HepG2 (cell line): Measurements from ENCODE around the gene SRSF10. TPM values are rescaled to one million over a fixed set of nuclear protein-coding genes. Genes with fewer than 3 reads are reported as not detected.

Source experiments
- HNRNPL ChIP-seq: fragments of 200-400 bp; formaldehyde crosslinking; IDR thresholded peaks from 2 replicates; pipeline ENCODE4 v1.6.1; 2017; ENCODE audit warnings: mild to moderate bottlenecking, low read depth, low read length
- HOXA3 ChIP-seq: sonication (generic); formaldehyde crosslinking; IDR thresholded peaks from 2 replicates; pipeline ENCODE4 v1.5.0; 2020; ENCODE audit warnings: missing genetic modification reagents
- MED1 ChIP-seq: sonication (generic); formaldehyde crosslinking; IDR thresholded peaks from 2 replicates; pipeline ENCODE4 v1.4.0; 2020; ENCODE audit warnings: missing genetic modification reagents
- NAIF1 ChIP-seq: sonication (generic); formaldehyde crosslinking; IDR thresholded peaks from 2 replicates; pipeline ENCODE4 v1.5.0; 2020; ENCODE audit warnings: mild to moderate bottlenecking, missing genetic modification reagents, borderline replicate concordance
- NFATC3 ChIP-seq: sonication (generic); formaldehyde crosslinking; IDR thresholded peaks from 2 replicates; pipeline ENCODE4 v1.5.1; 2020; ENCODE audit warnings: mild to moderate bottlenecking, missing genetic modification reagents
- RARG ChIP-seq: sonication (generic); formaldehyde crosslinking; IDR thresholded peaks from 2 replicates; pipeline ENCODE4 v1.4.0; 2020; ENCODE audit warnings: low read depth, mild to moderate bottlenecking, missing genetic modification reagents
- ZEB1 ChIP-seq: IDR thresholded peaks from 2 replicates; pipeline ENCODE4 v1.6.1; 2012; ENCODE audit warnings: mild to moderate bottlenecking, low read depth, inconsistent platforms; ENCODE audit not compliant: insufficient replicate concordance
- ZFP90 ChIP-seq: sonication (generic); formaldehyde crosslinking; IDR thresholded peaks from 2 replicates; pipeline ENCODE4 v1.8.0; 2022; ENCODE audit warnings: missing genetic modification reagents, mild to moderate bottlenecking, inconsistent platforms, borderline replicate concordance
- ZNF121 ChIP-seq: sonication (generic); formaldehyde crosslinking; IDR thresholded peaks from 2 replicates; pipeline ENCODE4 v1.5.0; 2020; ENCODE audit warnings: mild to moderate bottlenecking, missing genetic modification reagents
- ZNF260 ChIP-seq: sonication (generic); formaldehyde crosslinking; IDR thresholded peaks from 2 replicates; pipeline ENCODE4 v1.4.0; 2020; ENCODE audit warnings: missing genetic modification reagents, low read depth, mild to moderate bottlenecking, borderline replicate concordance
- ZNF367 ChIP-seq: sonication (generic); formaldehyde crosslinking; IDR thresholded peaks from 2 replicates; pipeline ENCODE4 v1.4.0; 2020; ENCODE audit warnings: missing genetic modification reagents, borderline replicate concordance
- ZNF607 ChIP-seq: sonication (generic); formaldehyde crosslinking; IDR thresholded peaks from 2 replicates; pipeline ENCODE4 v1.5.1; 2020; ENCODE audit warnings: missing genetic modification reagents, mild to moderate bottlenecking, borderline replicate concordance
- ZNF772 ChIP-seq: sonication (generic); formaldehyde crosslinking; IDR thresholded peaks from 2 replicates; pipeline ENCODE4 v1.5.0; 2020; ENCODE audit warnings: mild to moderate bottlenecking, missing genetic modification reagents
- polyA plus RNA-seq, 8 experiments: library from polyadenylated mRNA; depleted of rRNA in 3 of 8; stranded (reverse) in 7 of 8; unstranded in 1 of 8; fragments of >200 nt; fragmentation: Illumina TruSeq in 4 of 8; extraction: Trizol in 4 of 8; gene quantifications; 2 replicates each; pipeline versions ENCODE4 v1.2.1 to v1.2.3, GENCODE V29; 2011 to 2016; ENCODE audit warnings: low read depth in 4 of 8, missing spikeins in 1 of 8, mixed read lengths in 1 of 8; ENCODE audit not compliant: insufficient read depth in 1 of 8
- total RNA-seq, 5 experiments: library from RNA; depleted of rRNA; stranded (reverse); fragments of >200 nt; fragmentation: Illumina TruSeq; extraction: Trizol; gene quantifications; 2 replicates each; pipeline ENCODE4 v1.2.3, GENCODE V29; 2016; ENCODE audit warnings: low read depth in 1 of 5
- TF ChIP-seq, protein P1 (sequence below): sonication (generic); formaldehyde crosslinking; IDR thresholded peaks from 2 replicates; pipeline ENCODE4 v1.4.0; 2020; ENCODE audit warnings: missing genetic modification reagents
- TF ChIP-seq, protein P2 (sequence below): sonication (generic); formaldehyde crosslinking; IDR thresholded peaks from 2 replicates; pipeline ENCODE4 v1.4.0; 2020; ENCODE audit warnings: missing genetic modification reagents
- TF ChIP-seq, protein P3 (sequence below): IDR thresholded peaks from 2 replicates; pipeline ENCODE4 v1.6.1; 2012; ENCODE audit warnings: inconsistent platforms
- TF ChIP-seq, protein P4 (sequence below): sonication (generic); formaldehyde crosslinking; IDR thresholded peaks from 2 replicates; pipeline ENCODE4 v1.9.0; 2021; ENCODE audit warnings: missing genetic modification reagents, mild to moderate bottlenecking, borderline replicate concordance

Gene SRSF10
- total and polyA plus RNA-seq, 2 of the 13 experiments (the other 11 are each of a cell fraction or from before 2014, with no cell fraction given) = 126 to 186 TPM

DNA sequence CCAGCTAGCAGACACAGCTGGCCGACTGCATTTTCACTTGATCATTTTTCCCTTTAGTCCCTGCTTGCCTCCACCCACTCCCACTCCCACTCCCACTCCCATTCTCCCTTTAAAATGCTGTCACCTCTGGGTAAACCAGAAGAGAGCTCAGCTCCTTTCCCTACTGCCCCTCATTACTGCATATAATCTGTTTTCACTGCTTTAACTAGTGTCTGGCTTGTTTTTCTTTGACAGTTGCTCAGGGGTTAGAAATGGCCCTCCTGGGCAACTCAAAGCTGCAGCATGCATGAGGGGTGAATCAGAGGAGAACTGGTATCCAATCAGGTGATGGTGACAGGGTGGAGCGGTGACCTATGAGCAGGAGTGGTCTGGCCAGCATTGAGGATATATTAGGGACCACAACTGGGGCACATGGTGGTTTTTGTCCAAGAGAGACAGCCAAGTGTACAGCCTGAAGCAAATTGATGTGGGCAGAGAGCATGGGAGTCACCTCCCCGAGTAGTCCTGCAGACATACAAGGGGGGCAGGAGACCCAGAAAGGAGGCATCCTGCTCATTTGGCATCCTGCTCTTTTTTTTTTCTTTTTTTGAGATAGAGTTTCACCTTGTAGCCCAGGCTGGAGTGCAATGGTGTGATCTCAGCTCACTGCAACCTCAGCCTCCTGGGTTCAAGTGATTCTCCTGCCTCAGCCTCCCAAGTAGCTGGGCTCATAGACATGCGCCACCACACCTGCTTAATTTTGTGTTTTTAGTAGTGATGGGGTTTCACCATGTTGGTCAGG, 42.6 kb upstream of the SRSF10 start (continued):
- TF ChIP-seq ZNF121 (CRISPR knock-in tag) (no peak), ZFP90 (CRISPR knock-in tag) (no peak), HOXA3 (CRISPR knock-in tag) (peak; percentile 46; the same call in 1 of the 2 replicates), NAIF1 (CRISPR knock-in tag) (no peak), RARG (no peak), NFATC3 (no peak), HNRNPL (no peak), ZEB1 (no peak), ZNF772 (peak; percentile 77), MED1 (CRISPR knock-in tag) (peak; percentile 67), ZNF367 (CRISPR knock-in tag) (no peak), ZNF260 (no peak), ZNF607 (CRISPR knock-in tag) (0 out of 2 replicates have a peak, but pooled peaks have one; percentile 63)
- TF ChIP-seq, protein P1, sequence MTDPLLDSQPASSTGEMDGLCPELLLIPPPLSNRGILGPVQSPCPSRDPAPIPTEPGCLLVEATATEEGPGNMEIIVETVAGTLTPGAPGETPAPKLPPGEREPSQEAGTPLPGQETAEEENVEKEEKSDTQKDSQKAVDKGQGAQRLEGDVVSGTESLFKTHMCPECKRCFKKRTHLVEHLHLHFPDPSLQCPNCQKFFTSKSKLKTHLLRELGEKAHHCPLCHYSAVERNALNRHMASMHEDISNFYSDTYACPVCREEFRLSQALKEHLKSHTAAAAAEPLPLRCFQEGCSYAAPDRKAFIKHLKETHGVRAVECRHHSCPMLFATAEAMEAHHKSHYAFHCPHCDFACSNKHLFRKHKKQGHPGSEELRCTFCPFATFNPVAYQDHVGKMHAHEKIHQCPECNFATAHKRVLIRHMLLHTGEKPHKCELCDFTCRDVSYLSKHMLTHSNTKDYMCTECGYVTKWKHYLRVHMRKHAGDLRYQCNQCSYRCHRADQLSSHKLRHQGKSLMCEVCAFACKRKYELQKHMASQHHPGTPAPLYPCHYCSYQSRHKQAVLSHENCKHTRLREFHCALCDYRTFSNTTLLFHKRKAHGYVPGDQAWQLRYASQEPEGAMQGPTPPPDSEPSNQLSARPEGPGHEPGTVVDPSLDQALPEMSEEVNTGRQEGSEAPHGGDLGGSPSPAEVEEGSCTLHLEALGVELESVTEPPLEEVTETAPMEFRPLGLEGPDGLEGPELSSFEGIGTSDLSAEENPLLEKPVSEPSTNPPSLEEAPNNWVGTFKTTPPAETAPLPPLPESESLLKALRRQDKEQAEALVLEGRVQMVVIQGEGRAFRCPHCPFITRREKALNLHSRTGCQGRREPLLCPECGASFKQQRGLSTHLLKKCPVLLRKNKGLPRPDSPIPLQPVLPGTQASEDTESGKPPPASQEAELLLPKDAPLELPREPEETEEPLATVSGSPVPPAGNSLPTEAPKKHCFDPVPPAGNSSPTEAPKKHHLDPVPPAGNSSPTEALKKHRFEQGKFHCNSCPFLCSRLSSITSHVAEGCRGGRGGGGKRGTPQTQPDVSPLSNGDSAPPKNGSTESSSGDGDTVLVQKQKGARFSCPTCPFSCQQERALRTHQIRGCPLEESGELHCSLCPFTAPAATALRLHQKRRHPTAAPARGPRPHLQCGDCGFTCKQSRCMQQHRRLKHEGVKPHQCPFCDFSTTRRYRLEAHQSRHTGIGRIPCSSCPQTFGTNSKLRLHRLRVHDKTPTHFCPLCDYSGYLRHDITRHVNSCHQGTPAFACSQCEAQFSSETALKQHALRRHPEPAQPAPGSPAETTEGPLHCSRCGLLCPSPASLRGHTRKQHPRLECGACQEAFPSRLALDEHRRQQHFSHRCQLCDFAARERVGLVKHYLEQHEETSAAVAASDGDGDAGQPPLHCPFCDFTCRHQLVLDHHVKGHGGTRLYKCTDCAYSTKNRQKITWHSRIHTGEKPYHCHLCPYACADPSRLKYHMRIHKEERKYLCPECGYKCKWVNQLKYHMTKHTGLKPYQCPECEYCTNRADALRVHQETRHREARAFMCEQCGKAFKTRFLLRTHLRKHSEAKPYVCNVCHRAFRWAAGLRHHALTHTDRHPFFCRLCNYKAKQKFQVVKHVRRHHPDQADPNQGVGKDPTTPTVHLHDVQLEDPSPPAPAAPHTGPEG = no peak
- TF ChIP-seq, protein P2, sequence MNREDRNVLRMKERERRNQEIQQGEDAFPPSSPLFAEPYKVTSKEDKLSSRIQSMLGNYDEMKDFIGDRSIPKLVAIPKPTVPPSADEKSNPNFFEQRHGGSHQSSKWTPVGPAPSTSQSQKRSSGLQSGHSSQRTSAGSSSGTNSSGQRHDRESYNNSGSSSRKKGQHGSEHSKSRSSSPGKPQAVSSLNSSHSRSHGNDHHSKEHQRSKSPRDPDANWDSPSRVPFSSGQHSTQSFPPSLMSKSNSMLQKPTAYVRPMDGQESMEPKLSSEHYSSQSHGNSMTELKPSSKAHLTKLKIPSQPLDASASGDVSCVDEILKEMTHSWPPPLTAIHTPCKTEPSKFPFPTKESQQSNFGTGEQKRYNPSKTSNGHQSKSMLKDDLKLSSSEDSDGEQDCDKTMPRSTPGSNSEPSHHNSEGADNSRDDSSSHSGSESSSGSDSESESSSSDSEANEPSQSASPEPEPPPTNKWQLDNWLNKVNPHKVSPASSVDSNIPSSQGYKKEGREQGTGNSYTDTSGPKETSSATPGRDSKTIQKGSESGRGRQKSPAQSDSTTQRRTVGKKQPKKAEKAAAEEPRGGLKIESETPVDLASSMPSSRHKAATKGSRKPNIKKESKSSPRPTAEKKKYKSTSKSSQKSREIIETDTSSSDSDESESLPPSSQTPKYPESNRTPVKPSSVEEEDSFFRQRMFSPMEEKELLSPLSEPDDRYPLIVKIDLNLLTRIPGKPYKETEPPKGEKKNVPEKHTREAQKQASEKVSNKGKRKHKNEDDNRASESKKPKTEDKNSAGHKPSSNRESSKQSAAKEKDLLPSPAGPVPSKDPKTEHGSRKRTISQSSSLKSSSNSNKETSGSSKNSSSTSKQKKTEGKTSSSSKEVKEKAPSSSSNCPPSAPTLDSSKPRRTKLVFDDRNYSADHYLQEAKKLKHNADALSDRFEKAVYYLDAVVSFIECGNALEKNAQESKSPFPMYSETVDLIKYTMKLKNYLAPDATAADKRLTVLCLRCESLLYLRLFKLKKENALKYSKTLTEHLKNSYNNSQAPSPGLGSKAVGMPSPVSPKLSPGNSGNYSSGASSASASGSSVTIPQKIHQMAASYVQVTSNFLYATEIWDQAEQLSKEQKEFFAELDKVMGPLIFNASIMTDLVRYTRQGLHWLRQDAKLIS = no peak
- TF ChIP-seq, protein P3, sequence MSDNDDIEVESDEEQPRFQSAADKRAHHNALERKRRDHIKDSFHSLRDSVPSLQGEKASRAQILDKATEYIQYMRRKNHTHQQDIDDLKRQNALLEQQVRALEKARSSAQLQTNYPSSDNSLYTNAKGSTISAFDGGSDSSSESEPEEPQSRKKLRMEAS = peak; percentile 89
- TF ChIP-seq, protein P4, sequence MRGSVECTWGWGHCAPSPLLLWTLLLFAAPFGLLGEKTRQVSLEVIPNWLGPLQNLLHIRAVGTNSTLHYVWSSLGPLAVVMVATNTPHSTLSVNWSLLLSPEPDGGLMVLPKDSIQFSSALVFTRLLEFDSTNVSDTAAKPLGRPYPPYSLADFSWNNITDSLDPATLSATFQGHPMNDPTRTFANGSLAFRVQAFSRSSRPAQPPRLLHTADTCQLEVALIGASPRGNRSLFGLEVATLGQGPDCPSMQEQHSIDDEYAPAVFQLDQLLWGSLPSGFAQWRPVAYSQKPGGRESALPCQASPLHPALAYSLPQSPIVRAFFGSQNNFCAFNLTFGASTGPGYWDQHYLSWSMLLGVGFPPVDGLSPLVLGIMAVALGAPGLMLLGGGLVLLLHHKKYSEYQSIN (CRISPR knock-in tag) = no peak
